Natural killer cell (primary cell): ENCODE data around the gene PDSS1. TPM values are rescaled to one million over a fixed set of nuclear protein-coding genes. Genes with fewer than 3 reads are reported as not detected.

Experiments used
- ATAC-seq, 3 donors: fragments of 150-1000 bp in 2 of 3; fragments of 200-7000 bp in 1 of 3; cut with Tn5 transposase; 1 replicate in 1 of 3; 2 replicates in 2 of 3; pipeline ENCODE4 v1.10.0; 2021; ENCODE audit warnings: mild to moderate bottlenecking in 2 of 3, moderate library complexity in 2 of 3
- DNase-seq, 2 donors: peaks; one replicate each; pipeline versions ENCODE4 v3.0.0 to v3.0.0-alpha.2; 2013 to 2021; ENCODE audit warnings: mixed read lengths in 1 of 2
- H3K27ac ChIP-seq: one replicate; pipeline ENCODE4 v1.5.1; 2013; ENCODE audit warnings: mild to moderate bottlenecking, low read length
- H3K27me3 ChIP-seq: one replicate; pipeline ENCODE4 v1.6.1; 2013; ENCODE audit warnings: low read length; ENCODE audit not compliant: control insufficient read depth, insufficient read depth
- H3K36me3 ChIP-seq: one replicate; pipeline ENCODE4 v1.6.1; 2013; ENCODE audit warnings: low read length; ENCODE audit not compliant: control insufficient read depth, insufficient read depth
- H3K4me1 ChIP-seq: one replicate; pipeline ENCODE4 v1.6.1; 2013; ENCODE audit warnings: low read length; ENCODE audit not compliant: control insufficient read depth, insufficient read depth
- H3K4me3 ChIP-seq: one replicate; pipeline ENCODE4 v1.5.1; 2013; ENCODE audit warnings: low read length
- H3K9me3 ChIP-seq: one replicate; pipeline ENCODE4 v1.6.1; 2013; ENCODE audit warnings: low read length; ENCODE audit not compliant: control insufficient read depth, insufficient read depth
- H3K27ac Mint-ChIP-seq, 2 donors: one replicate each; pipeline ENCODE4 v1.8.0; 2022; ENCODE audit warnings: mild to moderate bottlenecking in 2 of 2, mixed read lengths in 2 of 2, moderate library complexity in 1 of 2
- H3K27me3 Mint-ChIP-seq, 2 donors: one replicate each; pipeline ENCODE4 v1.8.0; 2022; ENCODE audit warnings: low read depth in 2 of 2, mixed read lengths in 2 of 2
- H3K36me3 Mint-ChIP-seq: one replicate; pipeline ENCODE4 v1.8.0; 2022; ENCODE audit warnings: mixed read lengths
- H3K4me1 Mint-ChIP-seq, 2 donors: one replicate each; pipeline ENCODE4 v1.8.0; 2022; ENCODE audit warnings: mixed read lengths in 2 of 2
- H3K4me3 Mint-ChIP-seq: one replicate; pipeline ENCODE4 v1.8.0; 2022; ENCODE audit warnings: mild to moderate bottlenecking, moderate library complexity, mixed read lengths
- H3K9me3 Mint-ChIP-seq, 2 donors: one replicate each; pipeline ENCODE4 v1.8.0; 2022; ENCODE audit warnings: mixed read lengths in 2 of 2
- CTCF ChIP-seq: fragments of 200-600 bp; IDR thresholded peaks from one replicate; pipeline ENCODE4 v1.8.0; 2022; ENCODE audit warnings: antibody characterized with exemption
- WGBS: methylation state at CpG from one replicate; pipeline ENCODE4 v1.1.7; 2013; ENCODE audit warnings: missing lambda C conversion rate; ENCODE audit not compliant: insufficient coverage; 5-methylcytosine and 5-hydroxymethylcytosine counted together
- intact Hi-C: fragments of 100-400 bp; cut with micrococcal nuclease; formaldehyde crosslinking; loops from one replicate; pipeline ENCODE4 v1.14.2; 2022
- total RNA-seq, 4 donors: library from RNA; stranded (reverse); fragments of 120-200 nt in 1 of 4; gene quantifications; one replicate each; pipeline versions ENCODE4 v1.2.3 to v1.2.4, GENCODE V29; 2013 to 2022

Gene PDSS1
- total RNA-seq, 3 donors from 2014 or later (not counting 1 experiment from before 2014, with no cell fraction given) = 3.5 to 4.4 (median 3.7) TPM

- H3K9me3 ChIP-seq = no peaks in the 10 kb centered on the region
- TF ChIP-seq CTCF = no peak
- peak overlapping the region; percentile 97 for H3K4me3 ChIP-seq
- Mint-ChIP-seq H3K4me1 (peaks cover 24 to 28% of the 10 kb centered on the region in 2 donors), H3K36me3 (no peaks in the 10 kb centered on the region), H3K4me3 (peak overlapping the region; percentile 94), H3K27me3 (no peaks in the 10 kb centered on the region), H3K27ac (peak overlapping the region; percentile 82 to 91), H3K9me3 (no peaks in the 10 kb centered on the region)
- H3K27ac ChIP-seq = peak overlapping the region; percentile 71
- no peaks in the 10 kb centered on the region for H3K36me3 ChIP-seq
- H3K4me1 ChIP-seq = peaks cover 15% of the 10 kb centered on the region
- no peak for DNase-seq
- no peaks in the 10 kb centered on the region for H3K27me3 ChIP-seq
- intact Hi-C loops = no loop called here
- no peak for ATAC-seq
- WGBS = 26% methylated on average over 9 of the region's 11 CpGs
Observed at GRCh38 chr10:26696786-26697162, 727 bp upstream of the PDSS1 start.

GRCh38 chr10:26697922-26698608 lies 564 bp downstream of the PDSS1 start:
- H3K27ac Mint-ChIP-seq = peak overlapping the region; percentile 50 to 91
- H3K27ac ChIP-seq = no peak overlapping the region
- intact Hi-C loops = no loop called here
- peak overlapping the region; percentile 94 for H3K4me3 Mint-ChIP-seq
- H3K9me3 Mint-ChIP-seq = no peaks in the 10 kb centered on the region
- WGBS = 4% methylated on average over 41 of the region's 42 CpGs
- no peaks in the 10 kb centered on the region for H3K36me3 Mint-ChIP-seq
- peaks cover 15% of the 10 kb centered on the region for H3K4me1 ChIP-seq
- DNase-seq = no peak
- H3K4me3 ChIP-seq = peak overlapping the region; percentile 97
- ATAC-seq = no peak
- no peaks in the 10 kb centered on the region for H3K9me3 ChIP-seq
- no peaks in the 10 kb centered on the region for H3K27me3 ChIP-seq
- no peaks in the 10 kb centered on the region for H3K27me3 Mint-ChIP-seq
- TF ChIP-seq CTCF = no peak
- H3K4me1 Mint-ChIP-seq = peaks cover 24 to 28% of the 10 kb centered on the region in 2 donors
- H3K36me3 ChIP-seq = no peaks in the 10 kb centered on the region

DNA sequence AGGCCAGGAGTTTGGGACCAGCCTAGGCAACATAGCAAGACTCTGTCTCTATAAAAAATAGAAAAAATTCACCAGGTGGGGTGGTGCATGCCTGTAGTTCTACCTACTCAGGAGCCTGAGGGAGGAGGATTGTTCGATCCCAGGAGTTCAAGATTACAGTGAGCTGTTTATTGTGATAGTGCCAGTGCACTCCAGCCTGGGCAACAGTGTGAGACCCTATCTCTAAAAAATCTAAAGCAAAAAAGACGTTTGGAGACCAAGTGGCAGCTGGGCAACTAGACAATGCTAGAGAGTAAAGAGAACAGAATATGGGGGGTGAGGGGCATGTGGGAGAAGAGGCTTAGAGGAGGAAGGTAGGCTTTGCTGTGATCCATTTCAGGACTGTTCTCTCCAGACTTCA lies 1.4 kb downstream of the PDSS1 start:
- Mint-ChIP-seq H3K27ac (no peak overlapping the region), H3K4me1 (peaks cover 24 to 28% of the 10 kb centered on the region in 2 donors), H3K36me3 (no peaks in the 10 kb centered on the region), H3K4me3 (peak overlapping the region; percentile 94), H3K9me3 (no peaks in the 10 kb centered on the region), H3K27me3 (no peaks in the 10 kb centered on the region)
- no peaks in the 10 kb centered on the region for H3K27me3 ChIP-seq
- no peak overlapping the region for H3K27ac ChIP-seq
- TF ChIP-seq CTCF = no peak
- 84% methylated on average over 2 of the region's 2 CpGs for WGBS
- ATAC-seq (no peak), DNase-seq (no peak)
- H3K36me3 ChIP-seq = no peaks in the 10 kb centered on the region
- intact Hi-C loops = no loop called here
- H3K4me1 ChIP-seq = peaks cover 15% of the 10 kb centered on the region
- no peak overlapping the region for H3K4me3 ChIP-seq
- no peaks in the 10 kb centered on the region for H3K9me3 ChIP-seq

DNA sequence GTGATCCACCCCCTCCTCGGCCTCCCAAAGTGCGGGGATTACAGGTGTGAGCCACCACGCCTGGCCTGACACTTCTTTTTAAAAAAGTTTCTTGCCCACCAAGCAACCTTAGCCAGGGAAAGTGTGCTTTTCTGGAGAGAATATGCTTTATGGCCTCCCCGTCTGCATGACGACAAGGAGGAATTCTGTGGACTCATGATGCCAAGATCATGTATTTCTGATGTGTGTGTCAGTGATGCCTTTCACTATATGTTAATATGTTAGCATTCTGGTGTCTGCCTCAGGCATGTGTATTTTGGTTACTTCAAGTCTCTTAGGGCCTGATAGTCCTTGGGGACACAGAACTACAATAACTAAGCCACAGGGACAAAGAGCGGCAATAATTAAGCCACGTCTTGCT lies 2.1 kb downstream of the PDSS1 start:
- Histone ChIP-seq H3K4me3 (no peak overlapping the region), H3K4me1 (peaks cover 15% of the 10 kb centered on the region), H3K27me3 (no peaks in the 10 kb centered on the region), H3K36me3 (no peaks in the 10 kb centered on the region), H3K9me3 (no peaks in the 10 kb centered on the region), H3K27ac (no peak overlapping the region)
- Mint-ChIP-seq H3K9me3 (no peaks in the 10 kb centered on the region), H3K27ac (no peak overlapping the region), H3K4me1 (peaks cover 24 to 28% of the 10 kb centered on the region in 2 donors), H3K27me3 (no peaks in the 10 kb centered on the region), H3K36me3 (no peaks in the 10 kb centered on the region), H3K4me3 (no peak overlapping the region)
- no peak for DNase-seq
- intact Hi-C loops = no loop called here
- TF ChIP-seq CTCF = no peak
- WGBS = 96% methylated on average over 7 of the region's 7 CpGs
- no peak for ATAC-seq
